Stimulated activated CD8-positive, alpha-beta memory T cell treated with anti-CD3 and anti-CD28 coated beads, Interleukin-15, amount 100 ng/mL, for 1 hour (primary cell): ENCODE measurements around the gene CARD9.
"Not testable (repeated sequence)": the region's sequence is repeated elsewhere in the genome, so short reads cannot be mapped to it uniquely, and the experiment has no call there.

ENCODE experiments used
- DNase-seq: peaks from one replicate; pipeline ENCODE4 v3.0.0-alpha.2; 2020; ENCODE audit warnings: low read depth

The CARD9 gene, protein sequence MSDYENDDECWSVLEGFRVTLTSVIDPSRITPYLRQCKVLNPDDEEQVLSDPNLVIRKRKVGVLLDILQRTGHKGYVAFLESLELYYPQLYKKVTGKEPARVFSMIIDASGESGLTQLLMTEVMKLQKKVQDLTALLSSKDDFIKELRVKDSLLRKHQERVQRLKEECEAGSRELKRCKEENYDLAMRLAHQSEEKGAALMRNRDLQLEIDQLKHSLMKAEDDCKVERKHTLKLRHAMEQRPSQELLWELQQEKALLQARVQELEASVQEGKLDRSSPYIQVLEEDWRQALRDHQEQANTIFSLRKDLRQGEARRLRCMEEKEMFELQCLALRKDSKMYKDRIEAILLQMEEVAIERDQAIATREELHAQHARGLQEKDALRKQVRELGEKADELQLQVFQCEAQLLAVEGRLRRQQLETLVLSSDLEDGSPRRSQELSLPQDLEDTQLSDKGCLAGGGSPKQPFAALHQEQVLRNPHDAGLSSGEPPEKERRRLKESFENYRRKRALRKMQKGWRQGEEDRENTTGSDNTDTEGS

DNA sequence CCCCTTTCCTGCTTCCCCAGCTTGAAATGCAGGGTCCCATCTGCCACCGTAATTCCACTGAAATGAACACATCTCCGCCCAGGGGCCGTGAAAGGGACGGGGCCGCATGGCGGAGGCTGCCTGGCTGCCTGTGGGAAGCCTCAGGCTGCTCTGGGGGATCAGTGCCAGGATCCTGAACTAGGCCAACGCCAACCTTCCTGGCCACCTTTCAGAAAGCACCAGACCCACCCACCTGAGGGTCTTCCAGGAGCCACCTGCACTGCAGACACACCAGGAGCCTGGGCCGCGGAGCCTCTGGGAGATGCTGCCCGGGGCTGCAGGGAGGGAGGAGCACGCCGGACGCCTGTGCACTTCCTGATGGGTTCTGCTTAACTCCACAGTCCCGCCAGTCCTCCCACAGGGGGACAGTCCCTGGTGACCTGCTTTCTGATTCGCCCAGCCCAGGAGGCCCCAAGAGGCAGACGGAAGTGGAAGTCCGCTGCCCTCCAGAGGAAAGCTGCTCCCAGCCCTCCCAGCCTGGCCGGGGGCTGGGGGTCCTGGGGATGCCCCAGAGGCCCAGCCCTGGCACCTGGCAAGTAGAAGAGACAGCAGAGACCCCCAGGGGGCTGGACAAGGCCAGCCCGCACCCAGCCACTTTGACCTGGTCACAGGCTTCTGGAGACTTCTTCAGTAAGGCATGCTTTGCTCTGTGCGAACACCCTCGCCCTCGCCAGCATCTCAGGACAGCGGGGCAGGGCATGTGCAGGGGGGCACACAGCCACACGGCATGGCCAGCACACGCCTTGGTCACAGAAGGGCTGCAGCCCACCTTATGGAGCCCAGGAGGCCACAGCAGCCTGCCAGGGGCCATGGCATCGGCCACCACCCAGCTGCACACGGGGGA lies at the start of gene CARD9:
CARD9 (minus strand) TSS at position 370 of the 883 bp plus-strand sequence. CDS start 1,591 bp downstream, outside the sequence.
- no peak for DNase-seq

DNA sequence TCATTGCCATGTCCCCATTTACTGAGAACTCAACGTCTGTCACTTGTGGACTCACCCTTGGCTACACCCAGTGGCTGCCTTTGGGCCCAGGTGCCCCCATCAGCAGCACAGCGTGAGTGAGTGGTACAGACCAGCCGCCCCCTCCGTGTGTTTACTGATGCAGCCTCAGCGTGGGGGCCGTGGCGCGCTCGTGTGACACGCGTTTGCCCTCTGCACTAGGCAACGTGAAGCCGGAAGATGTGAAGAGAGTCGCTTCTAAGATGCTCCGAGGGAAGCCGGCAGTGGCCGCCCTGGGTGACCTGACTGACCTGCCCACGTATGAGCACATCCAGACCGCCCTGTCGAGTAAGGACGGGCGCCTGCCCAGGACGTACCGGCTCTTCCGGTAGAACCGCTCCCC lies 49.4 kb upstream of the CARD9 start:
- no peak for DNase-seq

DNA sequence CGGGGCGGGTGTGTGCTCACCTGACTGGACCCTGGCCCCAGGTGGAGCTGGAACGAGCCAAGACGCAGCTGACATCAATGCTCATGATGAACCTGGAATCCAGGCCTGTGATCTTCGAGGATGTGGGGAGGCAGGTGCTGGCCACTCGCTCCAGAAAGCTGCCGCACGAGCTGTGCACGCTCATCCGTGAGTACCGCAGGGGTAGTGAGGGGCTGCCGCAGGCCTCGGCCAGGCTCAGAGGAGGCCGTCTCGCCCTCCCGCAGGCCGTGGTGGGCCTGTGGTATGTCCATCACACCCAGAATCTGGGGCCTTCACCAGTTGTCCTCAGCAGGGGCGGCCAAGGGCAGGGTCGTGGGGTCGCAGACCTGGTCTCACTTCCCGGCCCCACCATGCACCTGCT lies 48.3 kb upstream of the CARD9 start:
- no peak for DNase-seq

DNA sequence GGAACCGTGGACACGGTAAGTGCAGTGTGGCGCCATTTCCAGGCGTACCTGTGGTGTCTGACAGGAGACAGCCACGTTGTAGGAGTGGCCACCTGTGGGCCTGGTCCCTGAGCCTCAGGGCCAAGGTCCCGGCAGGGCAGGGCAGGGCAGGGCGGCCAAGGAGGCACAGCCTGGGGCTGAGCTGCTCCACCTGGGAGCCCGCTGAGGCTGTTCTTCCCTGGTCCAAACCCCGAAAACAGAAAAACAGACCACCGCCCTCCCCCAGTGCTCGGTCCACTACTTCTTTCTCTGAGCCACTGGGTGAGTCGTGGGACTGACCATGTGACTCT lies 45.6 kb upstream of the CARD9 start:
- no peak for DNase-seq

DNA sequence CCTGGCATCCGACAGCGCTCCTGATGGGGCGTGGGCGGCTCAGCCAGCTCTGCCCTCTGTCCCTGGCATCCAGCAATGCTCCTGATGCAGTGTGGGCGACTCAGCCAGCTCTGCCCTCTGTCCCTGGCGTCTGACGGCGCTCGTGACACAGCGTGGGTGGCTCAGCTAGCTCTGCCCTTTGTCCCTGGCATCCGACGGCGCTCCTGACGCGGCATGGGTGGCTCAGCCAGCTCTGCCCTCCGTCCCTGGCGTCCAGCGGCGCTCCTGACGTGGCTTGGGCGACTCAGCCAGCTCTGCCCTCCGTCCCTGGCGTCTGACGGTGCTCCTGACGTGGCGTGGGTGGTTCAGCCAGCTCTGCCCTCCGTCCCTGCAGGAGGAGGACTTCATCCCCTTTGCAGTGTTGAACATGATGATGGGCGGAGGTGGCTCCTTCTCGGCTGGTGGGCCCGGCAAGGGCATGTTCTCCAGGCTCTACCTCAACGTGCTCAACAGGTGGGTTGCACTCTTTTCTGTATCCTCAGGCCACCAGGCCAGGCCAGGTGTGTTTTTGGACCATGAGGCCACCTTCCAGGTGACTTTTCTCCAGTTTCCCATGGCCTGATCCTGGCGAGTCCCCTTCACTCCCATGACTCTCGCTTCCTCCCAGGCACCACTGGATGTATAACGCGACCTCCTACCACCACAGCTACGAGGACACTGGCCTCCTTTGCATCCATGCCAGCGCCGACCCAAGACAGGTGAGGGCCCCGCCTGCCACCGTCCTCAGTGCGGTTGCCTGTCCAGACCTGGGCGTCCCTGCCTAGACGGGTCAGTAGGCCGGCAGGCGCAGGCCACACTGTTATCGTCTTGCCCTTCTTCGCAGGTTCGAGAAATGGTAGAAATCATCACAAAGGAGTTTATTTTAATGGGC lies 45.0 kb upstream of the CARD9 start:
- no peak for DNase-seq

- DNase-seq, result no peak
Observed at GRCh38 chr9:136416914-136417313, 43.4 kb upstream of the CARD9 start.

DNA sequence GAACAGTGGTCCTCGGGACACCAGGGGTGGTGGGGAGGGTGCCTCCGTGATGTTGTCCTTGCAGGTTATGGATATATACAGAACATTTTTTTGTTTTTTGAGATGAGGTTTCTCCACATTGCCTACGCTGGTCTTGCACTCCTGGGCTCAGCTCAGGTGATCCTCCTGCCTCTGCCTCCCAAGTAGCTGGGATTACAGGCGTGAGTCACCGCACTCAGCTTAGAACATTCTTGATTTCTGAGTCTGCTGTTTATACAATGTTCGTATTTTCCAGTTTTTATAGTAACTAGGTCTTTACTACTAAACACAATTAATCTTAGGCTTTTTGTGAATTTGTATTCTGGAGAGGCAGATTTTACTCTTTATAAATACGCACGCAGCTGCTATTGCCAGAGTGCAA lies 43.0 kb upstream of the CARD9 start:
- DNase-seq, result no peak

DNA sequence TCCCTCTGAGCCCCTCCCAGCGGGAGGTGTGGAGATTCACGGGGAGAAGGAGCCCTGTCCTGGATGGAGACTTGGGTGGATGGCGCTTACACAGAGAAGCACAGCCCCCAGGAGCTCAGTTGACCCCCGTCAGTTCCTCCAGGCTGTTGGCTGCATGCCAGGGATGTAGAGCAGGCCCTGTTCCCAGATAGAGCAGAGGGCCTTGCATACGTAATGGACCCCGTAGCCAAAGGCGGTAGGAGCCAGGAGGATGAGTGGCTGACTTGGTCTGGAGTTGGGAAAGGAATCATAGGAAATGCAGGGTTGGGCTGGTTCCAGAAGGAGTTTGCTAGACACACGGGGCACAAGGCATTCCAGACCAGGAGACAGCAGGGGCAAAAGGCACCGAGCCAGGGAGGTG lies 39.5 kb upstream of the CARD9 start:
- DNase-seq, result no peak

DNA sequence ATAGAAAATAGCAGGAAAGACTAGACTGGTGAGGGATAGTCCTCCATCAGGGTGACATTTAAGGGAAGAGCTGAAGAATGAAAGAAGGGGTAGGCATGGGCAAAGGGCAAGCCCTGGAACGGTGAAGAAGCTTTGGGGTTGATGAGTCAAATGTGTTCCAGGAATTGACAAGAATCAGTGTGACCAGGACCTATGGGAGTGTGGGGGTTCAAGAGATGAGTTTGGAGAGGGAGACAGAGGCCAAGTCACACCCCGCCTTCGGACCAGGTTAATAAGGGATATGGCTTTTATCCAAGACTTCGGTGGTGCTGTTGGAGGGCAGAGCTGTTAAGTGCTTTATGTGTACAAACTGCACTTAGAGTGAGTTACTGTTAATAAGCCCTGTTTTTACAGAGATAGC lies 37.9 kb upstream of the CARD9 start:
- no peak for DNase-seq

- DNase-seq, result peak; percentile 95
Observed at GRCh38 chr9:136410500-136411287, 37.2 kb upstream of the CARD9 start, which contains the start of the genes ENTR1 and PMPCA. Gene ENTR1, minus strand, starts transcription at chr9:136410614. Its CDS starts 217 bp downstream, at chr9:136410397. Gene PMPCA, plus strand, starts transcription at chr9:136410658. Its CDS starts 11 bp downstream, at chr9:136410669.

GRCh38 chr9:136409557-136410455 lies 36.3 kb upstream of the CARD9 start:
- no peak for DNase-seq

GRCh38 chr9:136407911-136408310 lies 34.4 kb upstream of the CARD9 start:
- no peak for DNase-seq

- DNase-seq, result not testable (repeated sequence)
Observed at GRCh38 chr9:136407061-136407460, 33.6 kb upstream of the CARD9 start.

- not testable (repeated sequence) for DNase-seq
Observed at GRCh38 chr9:136405904-136406303, 32.4 kb upstream of the CARD9 start.

- DNase-seq, result no peak
Observed at GRCh38 chr9:136405481-136405880, 32.0 kb upstream of the CARD9 start.

GRCh38 chr9:136404801-136405136 lies 31.3 kb upstream of the CARD9 start:
- no peak for DNase-seq

DNA sequence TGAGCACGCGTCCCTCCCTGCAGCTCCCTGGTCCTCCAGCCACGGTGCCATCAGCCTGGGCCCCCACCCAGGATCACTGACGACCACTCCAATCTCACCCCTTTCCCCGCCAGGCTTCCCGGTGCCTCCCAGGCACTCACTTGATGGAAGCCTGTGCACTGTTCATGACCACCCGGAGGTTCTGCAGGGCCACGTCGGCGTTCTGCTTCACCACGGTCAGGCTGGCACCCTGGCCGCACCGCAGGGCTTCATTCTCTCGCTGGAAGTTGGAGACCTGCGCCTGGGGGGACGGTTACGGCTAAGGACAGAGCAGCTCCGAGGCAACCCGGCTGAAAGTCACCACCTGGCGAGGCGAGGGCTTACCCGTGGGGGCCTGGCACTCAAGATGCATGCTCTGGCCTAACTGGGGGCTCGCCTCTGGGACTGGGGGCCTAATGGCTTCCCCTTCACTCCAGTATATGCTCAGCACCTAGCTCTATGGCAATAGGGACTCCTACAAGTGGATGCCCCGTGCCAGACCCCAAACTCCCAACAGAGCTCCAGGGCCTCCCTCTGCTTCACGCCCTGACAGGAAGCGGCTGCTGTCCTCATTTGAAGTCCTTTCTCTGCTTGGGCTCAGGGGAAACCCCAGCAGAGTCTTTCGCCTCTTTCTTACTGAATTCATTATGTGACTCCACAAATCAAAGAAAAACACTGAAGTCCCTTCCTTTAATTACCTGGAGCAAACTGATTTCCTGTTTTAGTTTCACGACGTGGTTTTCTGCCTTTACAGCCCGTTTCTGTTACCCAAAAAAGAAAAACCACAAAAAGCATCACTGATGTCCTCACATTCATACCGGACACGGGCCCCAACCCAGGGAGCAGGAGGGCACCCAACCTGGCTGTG lies 30.7 kb upstream of the CARD9 start:
- DNase-seq, result no peak

DNA sequence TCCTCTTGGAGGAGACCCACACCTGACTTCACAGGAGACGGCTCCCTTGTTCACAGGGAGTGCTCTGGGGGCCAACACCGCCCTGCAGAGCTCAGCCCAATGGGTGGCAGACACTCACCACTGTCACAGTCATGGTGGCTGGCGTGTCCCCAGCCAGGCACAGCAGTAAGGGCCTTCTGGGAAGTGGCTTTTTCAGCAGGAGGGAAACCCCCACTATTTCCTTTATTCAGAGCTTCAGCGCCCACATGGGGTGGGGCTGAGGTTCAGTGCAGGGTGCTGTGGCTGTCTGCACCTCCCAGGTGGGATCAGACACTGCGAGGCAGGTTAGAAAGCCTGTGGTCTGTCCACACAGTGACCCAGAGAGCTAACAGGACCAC lies 30.1 kb upstream of the CARD9 start:
- DNase-seq, result peak; percentile 52

GRCh38 chr9:136402067-136402466 lies 28.6 kb upstream of the CARD9 start:
- no peak for DNase-seq
